Endodermal cell (in vitro differentiated cells): ENCODE measurements around the gene USP1. TPM values are rescaled to one million over a fixed set of nuclear protein-coding genes. Genes with fewer than 3 reads are reported as not detected.

ENCODE experiments used
- DNase-seq: peaks from one replicate; pipeline ENCODE4 v3.0.0-alpha.2; 2017
- H3K27ac ChIP-seq: 2 replicates; pipeline ENCODE4 v1.5.1; 2013; ENCODE audit warnings: mild to moderate bottlenecking, low read depth, low read length, moderate library complexity
- H3K27me3 ChIP-seq: 2 replicates; pipeline ENCODE4 v1.6.1; 2013; ENCODE audit warnings: mild to moderate bottlenecking, low read length, moderate library complexity; ENCODE audit not compliant: insufficient read depth, control insufficient read depth, poor library complexity, severe bottlenecking
- H3K36me3 ChIP-seq: 2 replicates; pipeline ENCODE4 v1.7.0; 2013; ENCODE audit warnings: mild to moderate bottlenecking, low read length, moderate library complexity; ENCODE audit not compliant: control insufficient read depth, insufficient read depth
- H3K4me1 ChIP-seq: one replicate; pipeline ENCODE4 v1.7.0; 2013; ENCODE audit warnings: low read length; ENCODE audit not compliant: control insufficient read depth, insufficient read depth
- H3K4me3 ChIP-seq: 2 replicates; pipeline ENCODE4 v1.5.1; 2013; ENCODE audit warnings: mild to moderate bottlenecking, low read length, moderate library complexity
- H3K9ac ChIP-seq: 2 replicates; pipeline ENCODE4 v1.6.1; 2013; ENCODE audit warnings: mild to moderate bottlenecking, low read length, moderate library complexity; ENCODE audit not compliant: poor library complexity, severe bottlenecking; ENCODE audit errors: extremely low read depth
- H3K9me3 ChIP-seq: 2 replicates; pipeline ENCODE4 v1.6.1; 2013; ENCODE audit warnings: mild to moderate bottlenecking, low read length, moderate library complexity; ENCODE audit not compliant: control insufficient read depth
- H3K27ac Mint-ChIP-seq: 2 replicates; pipeline ENCODE4 v1.8.0; 2020; ENCODE audit warnings: mixed read lengths
- H3K27me3 Mint-ChIP-seq: 2 replicates; pipeline ENCODE4 v1.8.0; 2021; ENCODE audit warnings: mild to moderate bottlenecking, mixed read lengths; ENCODE audit not compliant: insufficient read depth
- H3K36me3 Mint-ChIP-seq: 2 replicates; pipeline ENCODE4 v1.8.0; 2020; ENCODE audit warnings: low read depth, mixed read lengths
- H3K4me1 Mint-ChIP-seq: 2 replicates; pipeline ENCODE4 v1.8.0; 2020; ENCODE audit warnings: mixed read lengths
- H3K4me3 Mint-ChIP-seq: 2 replicates; pipeline ENCODE4 v1.8.0; 2020; ENCODE audit warnings: mild to moderate bottlenecking, moderate library complexity, mixed read lengths
- H3K9me3 Mint-ChIP-seq: 2 replicates; pipeline ENCODE4 v1.8.0; 2020; ENCODE audit warnings: mild to moderate bottlenecking, mixed read lengths
- CTCF ChIP-seq: fragments of 200-600 bp; sonication (generic); conservative IDR thresholded peaks from 2 replicates; pipeline ENCODE4 v1.5.0; 2021; ENCODE audit warnings: antibody characterized with exemption, mild to moderate bottlenecking
- WGBS, 2 experiments: methylation state at CpG; one replicate each; pipeline versions ENCODE4 v1.1.5 to v1.1.7; 2013; ENCODE audit warnings: missing lambda C conversion rate in 2 of 2, mixed read lengths in 1 of 2; ENCODE audit not compliant: insufficient coverage in 1 of 2, insufficient read length in 1 of 2; 5-methylcytosine and 5-hydroxymethylcytosine counted together
- total RNA-seq, 2 donors: library from RNA; stranded (reverse); fragmentation: NEBNext Ultra II Directional in 1 of 2; extraction: Animal tissue kit (Norgen Biotek cat#: 25700) in 1 of 2; gene quantifications; 2 replicates in 1 of 2; 3 replicates in 1 of 2; pipeline ENCODE4 v1.2.1, GENCODE V29; 2021

Gene USP1
- total RNA-seq, 2 donors from 2014 or later, result 42.5 to 55.8 TPM

- Mint-ChIP-seq H3K4me3 (no peak overlapping the region), H3K27ac (no peak overlapping the region), H3K9me3 (no peaks in the 10 kb centered on the region), H3K36me3 (no peaks in the 10 kb centered on the region), H3K4me1 (peaks cover 8% of the 10 kb centered on the region), H3K27me3 (no peaks in the 10 kb centered on the region)
- 94% methylated on average over 2 to 7 of the region's 7 CpGs for WGBS, 2 experiments
- DNase-seq, result no peak
- Histone ChIP-seq H3K36me3 (no peaks in the 10 kb centered on the region), H3K9ac (no peak overlapping the region), H3K27ac (no peak overlapping the region), H3K27me3 (no peaks in the 10 kb centered on the region), H3K4me3 (no peak overlapping the region), H3K9me3 (no peaks in the 10 kb centered on the region), H3K4me1 (no peaks in the 10 kb centered on the region)
- no peak for TF ChIP-seq CTCF
These were observed 46.8 kb upstream of the USP1 start for GRCh38 chr1:62390071-62390470.

GRCh38 chr1:62391369-62391971 is 45.4 kb upstream of the USP1 start:
- no peaks in the 10 kb centered on the region for H3K4me1 ChIP-seq
- peak; percentile 97 for TF ChIP-seq CTCF
- no peaks in the 10 kb centered on the region for H3K36me3 Mint-ChIP-seq
- no peaks in the 10 kb centered on the region for H3K9me3 Mint-ChIP-seq
- WGBS, 2 experiments, result 0 to 28% methylated on average over 1 to 3 of the region's 3 CpGs
- peaks cover 3% of the 10 kb centered on the region for H3K4me1 Mint-ChIP-seq
- H3K9ac ChIP-seq, result no peak overlapping the region
- H3K36me3 ChIP-seq, result no peaks in the 10 kb centered on the region
- H3K27ac Mint-ChIP-seq, result no peak overlapping the region
- H3K4me3 ChIP-seq, result no peak overlapping the region
- peak; percentile 86 for DNase-seq
- H3K27ac ChIP-seq, result no peak overlapping the region
- H3K27me3 ChIP-seq, result no peaks in the 10 kb centered on the region
- H3K9me3 ChIP-seq, result no peaks in the 10 kb centered on the region
- no peaks in the 10 kb centered on the region for H3K27me3 Mint-ChIP-seq
- no peak overlapping the region for H3K4me3 Mint-ChIP-seq

DNA sequence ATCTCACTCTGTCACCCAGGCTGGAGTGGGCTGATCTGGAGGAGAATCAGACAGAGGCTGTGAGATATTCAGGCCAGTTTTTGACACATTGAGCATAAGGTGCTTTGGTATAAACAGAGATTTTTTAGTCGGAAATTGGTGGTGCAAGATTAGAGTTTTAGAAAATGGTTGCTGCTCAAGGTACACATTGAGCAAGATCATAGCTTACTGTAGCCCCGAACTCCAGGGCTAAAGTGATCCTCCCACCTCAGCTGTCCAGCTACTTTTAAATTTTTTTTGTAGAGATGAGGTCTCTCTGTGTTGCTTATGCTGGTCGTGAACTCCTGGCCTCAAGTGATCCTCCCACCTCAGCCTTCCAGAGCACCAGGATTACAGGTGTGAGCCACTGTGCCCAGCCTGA is 43.9 kb upstream of the USP1 start:
- Histone ChIP-seq H3K9me3 (no peaks in the 10 kb centered on the region), H3K27me3 (no peaks in the 10 kb centered on the region), H3K4me1 (no peaks in the 10 kb centered on the region), H3K9ac (no peak overlapping the region), H3K36me3 (no peaks in the 10 kb centered on the region), H3K27ac (no peak overlapping the region), H3K4me3 (no peak overlapping the region)
- DNase-seq, result no peak
- WGBS, 2 experiments, result 91% methylated on average over 2 to 3 of the region's 3 CpGs
- H3K4me1 Mint-ChIP-seq, result peaks cover 3% of the 10 kb centered on the region
- no peaks in the 10 kb centered on the region for H3K36me3 Mint-ChIP-seq
- TF ChIP-seq CTCF, result no peak
- H3K27me3 Mint-ChIP-seq, result no peaks in the 10 kb centered on the region
- H3K9me3 Mint-ChIP-seq, result no peaks in the 10 kb centered on the region
- no peak overlapping the region for H3K4me3 Mint-ChIP-seq
- no peak overlapping the region for H3K27ac Mint-ChIP-seq
